GM23248 (cell line): ENCODE results near the gene TGFBI.

Experiments used
- EZH2 ChIP-seq: fragments of 200-600 bp; sonication (generic); IDR thresholded peaks from 2 replicates; pipeline ENCODE4 v1.6.1; 2018; ENCODE audit warnings: antibody characterized with exemption, mild to moderate bottlenecking; ENCODE audit not compliant: insufficient read depth, poor library complexity, severe bottlenecking
- EZH2phosphoT487 ChIP-seq: fragments of 200-600 bp; sonication (generic); IDR thresholded peaks from 2 replicates; pipeline ENCODE4 v1.6.1; 2018; ENCODE audit warnings: antibody characterized with exemption, moderate library complexity, mild to moderate bottlenecking, low read depth; ENCODE audit not compliant: insufficient read depth

- TF ChIP-seq EZH2phosphoT487 (no peak), EZH2 (no peak)
These were observed 38.6 kb downstream of the TGFBI start for GRCh38 chr5:136067422-136067821.
